SK-N-SH treated with all-trans-retinoic acid at 6 μM for 48 hours (cell line): Measurements from ENCODE around the gene TSHZ2.

Source experiments
- ARNTL ChIP-seq: fragments of 450-650 bp; formaldehyde crosslinking; IDR thresholded peaks from 2 replicates; pipeline ENCODE4 v1.5.0; 2020; ENCODE audit warnings: low read depth, mild to moderate bottlenecking, moderate library complexity, borderline replicate concordance
- ISL1 ChIP-seq: fragments of 250-450 bp; sonication (Bioruptor Pico); IDR thresholded peaks from 2 replicates; pipeline ENCODE4 v2.1.2; 2022; ENCODE audit warnings: mild to moderate bottlenecking, moderate library complexity
- PPARA ChIP-seq: fragments of 250-450 bp; sonication (Bioruptor Pico); IDR thresholded peaks from 2 replicates; pipeline ENCODE4 v1.5.0; 2020; ENCODE audit warnings: mild to moderate bottlenecking, borderline replicate concordance
- ZFP3 ChIP-seq: fragments of 250-450 bp; sonication (Bioruptor Pico); IDR thresholded peaks from 2 replicates; pipeline ENCODE4 v1.5.0; 2020; ENCODE audit warnings: mild to moderate bottlenecking, moderate library complexity
- TF ChIP-seq, protein P1 (sequence below): fragments of 250-450 bp; sonication (Bioruptor Pico); IDR thresholded peaks from 2 replicates; pipeline ENCODE4 v1.5.1; 2021; ENCODE audit warnings: mild to moderate bottlenecking, moderate library complexity

DNA sequence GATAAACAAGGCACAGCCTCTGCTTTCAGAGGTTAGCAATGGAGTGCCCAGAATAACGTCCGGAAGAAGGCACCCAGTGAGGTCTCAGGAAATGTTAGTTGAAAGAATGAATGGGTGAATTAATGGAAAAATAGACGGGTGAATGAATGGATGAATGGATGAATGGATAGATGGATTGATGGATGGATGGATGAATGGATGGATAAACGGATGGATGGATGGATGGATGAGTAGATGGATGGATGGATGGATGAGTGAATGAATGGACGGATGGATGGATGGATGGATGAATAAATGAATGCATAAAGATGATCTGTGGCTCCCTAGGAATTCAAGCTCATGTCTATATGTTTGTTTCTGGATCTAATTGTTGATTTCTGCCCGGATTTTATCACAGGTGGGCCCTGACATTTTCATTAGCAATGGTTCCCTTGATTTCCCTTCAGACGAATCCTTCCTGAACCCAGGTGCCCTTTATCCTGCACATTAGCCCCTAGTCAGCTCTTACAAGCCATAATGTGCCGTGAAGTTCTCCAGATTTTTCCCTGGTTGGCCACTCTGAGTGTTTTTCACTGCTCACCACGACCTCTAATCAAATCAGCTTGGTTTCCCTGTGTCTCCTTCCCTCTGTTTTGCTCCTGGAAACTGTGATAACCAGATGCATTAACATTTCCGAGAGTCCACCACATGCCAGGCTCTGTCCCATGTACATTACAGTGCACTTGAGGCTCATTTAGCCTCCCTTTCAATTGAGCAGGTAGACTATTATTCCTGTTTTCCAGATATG lies 22.2 kb downstream of the TSHZ2 start:
- TF ChIP-seq ZFP3 (CRISPR knock-in tag) (no peak), ISL1 (CRISPR knock-in tag) (no peak), ARNTL (CRISPR knock-in tag) (no peak), PPARA (no peak)
- TF ChIP-seq, protein P1, sequence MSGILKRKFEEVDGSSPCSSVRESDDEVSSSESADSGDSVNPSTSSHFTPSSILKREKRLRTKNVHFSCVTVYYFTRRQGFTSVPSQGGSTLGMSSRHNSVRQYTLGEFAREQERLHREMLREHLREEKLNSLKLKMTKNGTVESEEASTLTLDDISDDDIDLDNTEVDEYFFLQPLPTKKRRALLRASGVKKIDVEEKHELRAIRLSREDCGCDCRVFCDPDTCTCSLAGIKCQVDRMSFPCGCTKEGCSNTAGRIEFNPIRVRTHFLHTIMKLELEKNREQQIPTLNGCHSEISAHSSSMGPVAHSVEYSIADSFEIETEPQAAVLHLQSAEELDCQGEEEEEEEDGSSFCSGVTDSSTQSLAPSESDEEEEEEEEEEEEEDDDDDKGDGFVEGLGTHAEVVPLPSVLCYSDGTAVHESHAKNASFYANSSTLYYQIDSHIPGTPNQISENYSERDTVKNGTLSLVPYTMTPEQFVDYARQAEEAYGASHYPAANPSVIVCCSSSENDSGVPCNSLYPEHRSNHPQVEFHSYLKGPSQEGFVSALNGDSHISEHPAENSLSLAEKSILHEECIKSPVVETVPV, result no peak
